ENCODE results near the gene TSHZ2. TPM values are rescaled to one million over a fixed set of nuclear protein-coding genes. Genes with fewer than 3 reads are reported as not detected.

Gene TSHZ2
- total and polyA plus RNA-seq, 2 donors (not counting 1 experiment from before 2014, with no cell fraction given), result 1.00 to 5.7 TPM

DNA sequence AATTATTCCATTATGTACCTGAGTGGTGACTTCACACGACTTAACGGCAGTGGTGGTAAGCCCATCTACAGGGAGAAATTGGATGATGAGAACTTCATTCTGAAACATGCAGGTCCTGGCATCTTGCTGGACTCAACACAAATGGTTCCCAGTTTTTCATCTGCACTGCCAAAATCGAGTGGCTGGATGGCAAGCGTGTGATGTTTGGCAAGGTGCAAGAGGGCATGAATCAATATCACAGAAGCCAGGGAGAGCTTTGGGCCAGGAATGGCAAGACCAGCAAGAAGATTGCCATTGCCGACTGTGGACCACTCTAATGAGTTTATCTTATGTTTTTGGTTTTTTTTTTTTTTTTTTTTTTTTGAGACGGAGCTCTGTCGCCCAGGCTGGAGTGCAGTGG, 449.2 kb downstream of the TSHZ2 start:
- ATAC-seq (ENCODE audit: low read depth) (no peak), DNase-seq (no peak)
- POLR2A ChIA-PET, result no interaction called here
- TF ChIP-seq EZH2 (IDR thresholded peaks at IDR 0.05; ENCODE audit: borderline replicate concordance, insufficient read depth, low read depth, low read length, poor library complexity, severe bottlenecking), result no peak
- TF ChIP-seq CTCF (IDR thresholded peaks at IDR 0.05), result no peak
- Histone ChIP-seq H3K4me3 (ENCODE audit: control extremely low read depth in 1 of 5, extremely low read depth in 1 of 5, insufficient read depth in 1 of 5, low read depth in 2 of 5, low read length in 4 of 5) (no peak overlapping the region), H3K27me3 (replicated peaks in 1 of 4; ENCODE audit: control extremely low read depth in 1 of 4, control insufficient read depth in 3 of 4, insufficient read depth in 4 of 4, low read length in 3 of 4) (peaks cover 0 to 5% (median under 1%) of the 10 kb centered on the region in 4 experiments), H3K9ac (ENCODE audit: low read length) (no peak overlapping the region), H3K36me3 (replicated peaks in 1 of 2; ENCODE audit: control extremely low read depth in 1 of 2, control insufficient read depth in 1 of 2, extremely low read depth in 1 of 2, insufficient read depth in 2 of 2, low read length in 1 of 2) (no peaks in the 10 kb centered on the region), H3K79me2 (ENCODE audit: control insufficient read depth, insufficient read depth, low read length) (no peaks in the 10 kb centered on the region), H3K4me2 (replicated peaks; ENCODE audit: low read depth, low read length, poor library complexity, severe bottlenecking) (no peak overlapping the region), H3K27ac (ENCODE audit: low read length in 2 of 2) (no peak overlapping the region), H3K9me3 (ENCODE audit: control extremely low read depth in 1 of 3, control insufficient read depth in 2 of 3, insufficient read depth in 1 of 3, low read length in 2 of 3) (no peaks in the 10 kb centered on the region), H2AFZ (ENCODE audit: insufficient read depth, low read depth, low read length, poor library complexity, severe bottlenecking) (no peak overlapping the region), H3K4me1 (ENCODE audit: control insufficient read depth in 2 of 2, insufficient read depth in 2 of 2, low read length in 2 of 2) (no peaks in the 10 kb centered on the region), H4K20me1 (ENCODE audit: control insufficient read depth, insufficient read depth, low read length, poor library complexity, severe bottlenecking) (no peaks in the 10 kb centered on the region)
- CTCF ChIA-PET, result no interaction called here
- H3K27me3 Mint-ChIP-seq, result peaks cover 19% of the 10 kb centered on the region
- no peaks in the 10 kb centered on the region for H3K4me1 Mint-ChIP-seq
- no peaks in the 10 kb centered on the region for H3K9me3 Mint-ChIP-seq (ENCODE audit: insufficient read depth)
- intact Hi-C loops (cut with micrococcal nuclease), result no loop called here
- H3K4me3 Mint-ChIP-seq, result no peak overlapping the region
- 97% methylated on average over 4 of the region's 7 CpGs for WGBS (ENCODE audit: insufficient coverage)
- H3K27ac Mint-ChIP-seq, result no peak overlapping the region

DNA sequence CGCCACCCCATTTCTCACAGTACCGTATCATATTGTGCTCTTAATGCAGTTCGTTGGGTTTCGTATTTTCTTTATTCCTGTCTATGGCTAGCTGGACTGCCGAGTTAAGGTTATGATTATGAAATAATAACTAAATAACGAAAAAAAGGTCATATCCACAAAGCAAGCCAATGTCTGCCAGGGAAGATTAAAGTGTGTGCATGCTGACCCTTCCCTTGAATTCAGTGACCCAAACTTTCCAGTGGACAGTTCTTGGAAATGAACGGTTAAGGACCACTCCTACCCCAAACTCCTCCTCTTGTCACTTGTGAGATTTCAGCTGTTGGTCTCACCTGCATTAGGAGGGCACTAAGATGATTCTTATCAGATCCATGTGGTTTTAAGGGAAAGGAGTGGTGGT, 449.9 kb downstream of the TSHZ2 start:
- Histone ChIP-seq H3K9ac (ENCODE audit: low read length) (no peak overlapping the region), H4K20me1 (ENCODE audit: control insufficient read depth, insufficient read depth, low read length, poor library complexity, severe bottlenecking) (no peaks in the 10 kb centered on the region), H3K9me3 (ENCODE audit: control extremely low read depth in 1 of 3, control insufficient read depth in 2 of 3, insufficient read depth in 1 of 3, low read length in 2 of 3) (no peaks in the 10 kb centered on the region), H3K4me3 (ENCODE audit: control extremely low read depth in 1 of 5, extremely low read depth in 1 of 5, insufficient read depth in 1 of 5, low read depth in 2 of 5, low read length in 4 of 5) (no peak overlapping the region), H3K36me3 (replicated peaks in 1 of 2; ENCODE audit: control extremely low read depth in 1 of 2, control insufficient read depth in 1 of 2, extremely low read depth in 1 of 2, insufficient read depth in 2 of 2, low read length in 1 of 2) (no peaks in the 10 kb centered on the region), H3K27me3 (replicated peaks in 1 of 4; ENCODE audit: control extremely low read depth in 1 of 4, control insufficient read depth in 3 of 4, insufficient read depth in 4 of 4, low read length in 3 of 4) (peaks cover 0 to 5% (median 2%) of the 10 kb centered on the region in 4 experiments), H3K4me2 (replicated peaks; ENCODE audit: low read depth, low read length, poor library complexity, severe bottlenecking) (no peak overlapping the region), H3K27ac (ENCODE audit: low read length in 2 of 2) (no peak overlapping the region), H3K4me1 (ENCODE audit: control insufficient read depth in 2 of 2, insufficient read depth in 2 of 2, low read length in 2 of 2) (no peaks in the 10 kb centered on the region), H2AFZ (ENCODE audit: insufficient read depth, low read depth, low read length, poor library complexity, severe bottlenecking) (no peak overlapping the region), H3K79me2 (ENCODE audit: control insufficient read depth, insufficient read depth, low read length) (no peaks in the 10 kb centered on the region)
- CTCF ChIA-PET, result no interaction called here
- POLR2A ChIA-PET, result no interaction called here
- H3K27ac Mint-ChIP-seq, result no peak overlapping the region
- ATAC-seq (ENCODE audit: low read depth) (no peak), DNase-seq (no peak)
- 100% methylated on average over 1 of the region's 7 CpGs for WGBS (ENCODE audit: insufficient coverage)
- H3K27me3 Mint-ChIP-seq, result peaks cover 23% of the 10 kb centered on the region
- no peaks in the 10 kb centered on the region for H3K9me3 Mint-ChIP-seq (ENCODE audit: insufficient read depth)
- no peak overlapping the region for H3K4me3 Mint-ChIP-seq
- intact Hi-C loops (cut with micrococcal nuclease), result no loop called here
- H3K4me1 Mint-ChIP-seq, result no peaks in the 10 kb centered on the region
- TF ChIP-seq EZH2 (IDR thresholded peaks at IDR 0.05; ENCODE audit: borderline replicate concordance, insufficient read depth, low read depth, low read length, poor library complexity, severe bottlenecking) (no peak), CTCF (IDR thresholded peaks at IDR 0.05) (no peak)
